Heart left ventricle (tissue), 16 donors: Measurements from ENCODE around the gene MGST1. TPM values are rescaled to one million over a fixed set of nuclear protein-coding genes. Genes with fewer than 3 reads are reported as not detected.
"Not testable (repeated sequence)": the region's sequence is repeated elsewhere in the genome, so short reads cannot be mapped to it uniquely, and the experiment has no call there.

ENCODE experiments used
- ATAC-seq, 4 donors: fragments of 200-7000 bp; cut with Tn5 transposase; one replicate each; pipeline ENCODE4 v1.9.1; 2020 to 2022; ENCODE audit warnings: moderate library complexity in 4 of 4, mild to moderate bottlenecking in 3 of 4, moderate number of reproducible peaks in 1 of 4
- DNase-seq, 5 donors: peaks; one replicate each; pipeline ENCODE4 v3.0.0-alpha.2; 2020
- H3K27ac ChIP-seq, 12 donors: fragments of 200-600 bp; sonication (generic) in 4 of 12; one replicate each; pipeline versions ENCODE4 v1.5.0 to v1.8.0; 2016 to 2022; ENCODE audit warnings: mild to moderate bottlenecking in 2 of 12
- H3K27me3 ChIP-seq, 9 donors: fragments of 200-600 bp; sonication (generic) in 2 of 9; one replicate each; pipeline versions ENCODE4 v1.5.1 to v1.8.0; 2016 to 2022; ENCODE audit warnings: mild to moderate bottlenecking in 3 of 9
- H3K36me3 ChIP-seq, 9 donors: fragments of 200-600 bp; sonication (generic) in 2 of 9; one replicate each; pipeline versions ENCODE4 v1.5.0 to v1.8.0; 2018 to 2022; ENCODE audit warnings: mild to moderate bottlenecking in 2 of 9
- H3K4me1 ChIP-seq, 12 donors: fragments of 200-600 bp; sonication (generic) in 4 of 12; one replicate each; pipeline versions ENCODE4 v1.5.0 to v1.8.0; 2016 to 2022; ENCODE audit warnings: mild to moderate bottlenecking in 3 of 12
- H3K4me3 ChIP-seq, 12 donors: fragments of 200-600 bp; sonication (generic) in 4 of 12; one replicate each; pipeline versions ENCODE4 v1.5.0 to v1.8.0; 2017 to 2022; ENCODE audit warnings: mild to moderate bottlenecking in 9 of 12, moderate library complexity in 4 of 12
- H3K9me3 ChIP-seq, 12 donors: fragments of 200-600 bp; sonication (generic) in 4 of 12; one replicate each; pipeline versions ENCODE4 v1.5.0 to v1.8.0; 2016 to 2022; ENCODE audit warnings: mild to moderate bottlenecking in 1 of 12
- POLR2A ChIP-seq, 2 donors: fragments of 450-650 bp; IDR thresholded peaks; one replicate each; pipeline ENCODE4 v1.6.1; 2017; ENCODE audit warnings: antibody characterized with exemption in 2 of 2, mild to moderate bottlenecking in 2 of 2, moderate library complexity in 2 of 2
- WGBS, 4 donors: extraction: QIAGEN DNeasy Blood & Tissue Kit in 2 of 4; methylation state at CpG; one replicate each; pipeline versions ENCODE4 v1.1.5 to v1.1.7; 2013 to 2018; 5-methylcytosine and 5-hydroxymethylcytosine counted together
- intact Hi-C, 10 donors: fragments of 100-400 bp; cut with DNase I; formaldehyde crosslinking; loops; one replicate each; pipeline versions ENCODE4 v1.11.1 to v1.14.2; 2022
- polyA plus RNA-seq, 2 donors: library from polyadenylated mRNA; stranded (reverse); fragments of 200-250 nt; gene quantifications; one replicate each; pipeline ENCODE4 v1.2.3, GENCODE V29; 2013
- total RNA-seq, 9 donors: library from RNA; depleted of rRNA in 2 of 9; stranded (reverse); fragments of >200 nt in 2 of 9; fragmentation: NEBNext Ultra II Directional in 3 of 9; extraction: Animal tissue kit (Norgen Biotek cat#: 25700) in 3 of 9; gene quantifications; one replicate each; pipeline versions ENCODE4 v1.1.0 to v1.2.4, GENCODE V29; 2016 to 2023
- TF ChIP-seq, protein P1 (sequence below), 12 donors: fragments of 200-600 bp; sonication (generic) in 4 of 12; IDR thresholded peaks; one replicate each; pipeline versions ENCODE4 v1.5.0 to v1.8.0; 2018 to 2022; ENCODE audit warnings: antibody characterized with exemption in 12 of 12, mild to moderate bottlenecking in 5 of 12
- donor health status: ischemic (EF 13 %, LVEDD 7.1; RV severe dilation, severe dysfunction).
- donor health status: healthy with polysubstance abuse.
- donor health status: DM: no; HTN: yes; CAD: no.
- donor health status: DM: no; HTN: no; CAD: no.
- donor health status: ischemic (EF 25% LVEDD 6.9; RV normal size, moderate dysfunction).
- donor health status: ischemic (EF 25% LVEDD 5.7; RV mildly dilated, moderate dysfunction).
- donor health status: healthy.
- donor health status: DM: yes; HTN: yes; CAD: no.
- donor health status: ischemic (EF 35%, LVEDD 5.7; RV mildly dilated, moderate dysfunction).
- donor health status: nonischemic (EF 11% LVEDD 7.7; RV severe dilation, severe dysfunction).
- donor health status: DM: yes; HTN: yes; CAD: no.
- donor health status: PGD.
- donor health status: ischemic (EF 29% LVEDD 5.4; RV normal size, mild dysfunction).
- donor health status: nonischemic (EF 23%, LVEDD 6.1; RV moderate dilation, normal function).

Gene MGST1
- total and polyA plus RNA-seq, 11 donors: 5.0 to 120 (median 21.7) TPM

DNA sequence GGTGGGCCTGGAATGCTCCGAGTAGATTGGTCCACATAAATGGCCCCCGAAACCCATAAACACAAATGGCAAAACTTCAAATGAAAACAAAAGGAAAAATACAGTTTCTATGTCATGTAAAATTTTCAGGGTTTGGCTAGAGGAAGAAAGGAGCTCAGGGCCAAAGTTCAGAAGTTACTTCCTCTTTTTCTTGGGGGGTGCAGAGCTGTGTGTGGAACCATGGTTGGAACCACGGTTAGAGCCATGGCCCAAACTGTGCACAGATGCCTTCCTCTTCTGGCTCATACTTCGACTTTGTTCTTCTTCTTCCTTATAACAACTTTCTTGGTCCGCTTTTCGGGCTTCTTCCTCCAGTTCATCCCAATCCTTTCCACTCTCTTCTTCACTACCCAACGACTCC, 51.7 kb downstream of the MGST1 start:
- Histone ChIP-seq H3K4me3 (no peak overlapping the region), H3K9me3 (peaks cover 0 to 10% (median 0%) of the 10 kb centered on the region in 12 donors), H3K27me3 (no peaks in the 10 kb centered on the region), H3K27ac (no peak overlapping the region), H3K36me3 (no peaks in the 10 kb centered on the region), H3K4me1 (no peaks in the 10 kb centered on the region)
- TF ChIP-seq POLR2A (IDR thresholded peaks at IDR 0.05): no peak
- TF ChIP-seq, protein P1, sequence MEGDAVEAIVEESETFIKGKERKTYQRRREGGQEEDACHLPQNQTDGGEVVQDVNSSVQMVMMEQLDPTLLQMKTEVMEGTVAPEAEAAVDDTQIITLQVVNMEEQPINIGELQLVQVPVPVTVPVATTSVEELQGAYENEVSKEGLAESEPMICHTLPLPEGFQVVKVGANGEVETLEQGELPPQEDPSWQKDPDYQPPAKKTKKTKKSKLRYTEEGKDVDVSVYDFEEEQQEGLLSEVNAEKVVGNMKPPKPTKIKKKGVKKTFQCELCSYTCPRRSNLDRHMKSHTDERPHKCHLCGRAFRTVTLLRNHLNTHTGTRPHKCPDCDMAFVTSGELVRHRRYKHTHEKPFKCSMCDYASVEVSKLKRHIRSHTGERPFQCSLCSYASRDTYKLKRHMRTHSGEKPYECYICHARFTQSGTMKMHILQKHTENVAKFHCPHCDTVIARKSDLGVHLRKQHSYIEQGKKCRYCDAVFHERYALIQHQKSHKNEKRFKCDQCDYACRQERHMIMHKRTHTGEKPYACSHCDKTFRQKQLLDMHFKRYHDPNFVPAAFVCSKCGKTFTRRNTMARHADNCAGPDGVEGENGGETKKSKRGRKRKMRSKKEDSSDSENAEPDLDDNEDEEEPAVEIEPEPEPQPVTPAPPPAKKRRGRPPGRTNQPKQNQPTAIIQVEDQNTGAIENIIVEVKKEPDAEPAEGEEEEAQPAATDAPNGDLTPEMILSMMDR (IDR thresholded peaks at IDR 0.05): no peak
- intact Hi-C loops: no loop called here
- ATAC-seq (no peak), DNase-seq (no peak)
- 83 to 86% (median 84%) methylated on average over 7 of the region's 7 CpGs for WGBS, 4 donors

DNA sequence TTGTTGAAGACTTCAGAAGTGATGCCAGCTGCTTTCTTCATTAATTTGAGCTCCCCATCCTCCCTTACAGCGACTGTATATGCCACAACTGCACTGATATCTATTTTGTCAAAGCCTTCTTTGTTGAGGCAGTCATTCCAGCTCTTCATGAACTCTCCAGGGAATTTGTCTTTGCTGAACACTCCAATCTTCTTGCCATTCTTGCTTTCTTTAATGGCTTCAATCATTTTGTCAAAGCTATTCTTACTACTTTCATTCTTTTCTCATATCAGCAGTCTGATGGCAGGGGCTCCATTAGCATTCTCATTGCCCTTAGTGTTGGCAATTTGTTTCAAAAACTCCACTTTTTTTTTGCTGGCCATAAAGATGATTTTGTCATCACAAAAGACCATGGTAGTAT, 54.4 kb downstream of the MGST1 start:
- H3K9me3 ChIP-seq, intact Hi-C loops, H3K4me3 ChIP-seq, H3K36me3 ChIP-seq, ATAC-seq, DNase-seq, H3K27me3 ChIP-seq, H3K27ac ChIP-seq, H3K4me1 ChIP-seq: not testable (repeated sequence)
- WGBS, 4 donors: 26 to 55% (median 42%) methylated on average over 1 of the region's 1 CpG

GRCh38 chr12:16407346-16407745, 59.9 kb downstream of the MGST1 start:
- DNase-seq (no peak), ATAC-seq (no peak)
- intact Hi-C loops: no loop called here
- 89 to 95% (median 91%) methylated on average over 1 of the region's 1 CpG for WGBS, 4 donors
- no peak overlapping the region for H3K27ac ChIP-seq
- H3K36me3 ChIP-seq: no peaks in the 10 kb centered on the region
- H3K4me1 ChIP-seq: no peaks in the 10 kb centered on the region
- TF ChIP-seq, protein P1 (IDR thresholded peaks at IDR 0.05): no peak
- TF ChIP-seq POLR2A (IDR thresholded peaks at IDR 0.05): no peak
- H3K9me3 ChIP-seq: peaks cover 0 to 18% (median 0%) of the 10 kb centered on the region in 12 donors
- H3K27me3 ChIP-seq: no peaks in the 10 kb centered on the region
- H3K4me3 ChIP-seq: no peak overlapping the region

Other genes with a start within 250 kb of the MGST1 start
- gene SLC15A5, start 70.0 kb upstream of the MGST1 start, total RNA-seq: not detected
- not detected for gene SLC15A5, start 70.0 kb upstream of the MGST1 start, polyA plus RNA-seq